AG20443 (cell line): ENCODE measurements around the gene USP22.

ENCODE experiments used
- DNase-seq: peaks from one replicate; pipeline ENCODE4 v3.0.0; 2012; ENCODE audit warnings: low spot score, mixed read lengths

The USP22 gene

DNA sequence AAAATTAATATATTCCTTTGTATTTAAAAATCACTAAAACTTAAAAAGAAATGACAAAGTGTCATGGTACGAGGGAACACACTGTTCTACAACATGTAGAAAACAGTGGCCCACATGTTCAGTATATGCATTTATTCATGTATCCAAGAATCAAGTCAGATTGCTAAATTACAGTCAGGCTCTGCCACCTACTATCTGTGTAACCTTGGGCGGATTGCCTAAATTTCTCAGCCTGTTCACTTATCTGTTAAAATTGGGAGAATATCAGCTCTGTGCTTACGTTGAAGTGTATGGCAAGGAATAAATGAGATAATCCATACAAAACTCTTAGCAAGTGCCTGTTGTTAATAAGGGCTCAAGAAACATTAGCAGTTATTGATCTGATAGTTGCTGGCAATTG is 3.4 kb upstream of the USP22 start:
- no peak for DNase-seq

DNA sequence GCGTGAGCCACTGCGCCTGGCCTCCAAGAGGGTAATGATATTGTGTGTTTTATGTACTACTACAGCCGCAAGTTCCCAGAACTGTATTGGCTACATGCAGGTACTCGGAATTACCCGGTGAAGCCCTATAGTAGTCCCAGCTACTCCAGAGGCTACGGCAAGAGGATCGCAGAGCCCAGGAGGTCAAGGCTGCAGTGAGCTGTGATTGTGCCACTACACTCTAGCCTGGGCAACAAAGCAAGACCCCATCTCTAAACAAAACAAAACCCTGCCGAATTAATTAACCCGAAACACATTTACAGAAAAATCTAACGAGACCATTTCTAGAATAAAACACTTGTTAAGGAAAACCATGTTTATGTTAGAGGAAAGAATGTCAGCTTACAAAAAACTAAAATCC is 2.2 kb upstream of the USP22 start:
- DNase-seq, result no peak

DNA sequence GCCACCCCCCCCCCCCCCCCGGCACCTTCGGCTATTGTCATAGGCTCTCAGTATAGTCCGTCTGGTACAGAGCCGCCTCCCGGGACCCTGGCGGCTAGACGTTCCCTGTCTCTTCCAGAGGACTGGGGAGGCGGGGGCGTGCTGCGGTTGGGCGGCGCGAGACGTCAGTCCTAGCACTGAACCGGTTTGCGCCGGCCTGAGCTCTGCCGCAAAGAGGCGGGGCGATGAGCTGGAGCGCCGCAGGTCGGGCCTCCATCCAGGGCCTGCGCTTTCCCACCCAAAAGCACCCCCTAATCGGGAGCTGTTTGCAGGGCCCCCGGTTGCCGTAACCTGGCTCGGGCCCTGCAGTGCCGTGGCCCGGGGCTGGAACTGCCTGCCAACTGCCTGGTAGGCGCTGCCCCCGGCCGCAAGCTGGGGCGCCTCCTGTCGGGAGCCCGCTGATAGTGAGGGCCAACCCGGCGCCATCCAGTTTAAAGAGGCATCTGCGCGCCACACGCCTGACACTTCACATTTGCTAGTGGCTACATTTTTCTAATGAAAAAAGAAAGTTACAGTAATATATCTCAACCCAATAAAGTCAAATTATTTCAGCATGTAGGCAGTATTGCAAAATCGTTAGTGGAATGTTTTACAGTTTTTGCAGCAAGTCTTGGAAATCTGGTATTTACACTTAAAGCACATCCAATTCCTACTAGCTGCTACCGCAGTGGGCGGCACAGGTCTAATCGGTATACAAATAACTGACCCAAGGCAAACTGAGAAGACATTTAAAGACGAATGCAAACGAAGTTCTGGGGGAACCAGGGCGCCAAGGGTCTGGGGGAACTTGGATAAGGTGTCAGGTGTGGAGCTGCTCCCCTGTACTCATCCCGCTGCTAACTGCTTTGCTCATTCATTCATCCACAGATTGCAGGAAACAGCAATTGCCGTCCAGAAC is 753 bp upstream of the USP22 start:
- DNase-seq, result peak; percentile 95

DNA sequence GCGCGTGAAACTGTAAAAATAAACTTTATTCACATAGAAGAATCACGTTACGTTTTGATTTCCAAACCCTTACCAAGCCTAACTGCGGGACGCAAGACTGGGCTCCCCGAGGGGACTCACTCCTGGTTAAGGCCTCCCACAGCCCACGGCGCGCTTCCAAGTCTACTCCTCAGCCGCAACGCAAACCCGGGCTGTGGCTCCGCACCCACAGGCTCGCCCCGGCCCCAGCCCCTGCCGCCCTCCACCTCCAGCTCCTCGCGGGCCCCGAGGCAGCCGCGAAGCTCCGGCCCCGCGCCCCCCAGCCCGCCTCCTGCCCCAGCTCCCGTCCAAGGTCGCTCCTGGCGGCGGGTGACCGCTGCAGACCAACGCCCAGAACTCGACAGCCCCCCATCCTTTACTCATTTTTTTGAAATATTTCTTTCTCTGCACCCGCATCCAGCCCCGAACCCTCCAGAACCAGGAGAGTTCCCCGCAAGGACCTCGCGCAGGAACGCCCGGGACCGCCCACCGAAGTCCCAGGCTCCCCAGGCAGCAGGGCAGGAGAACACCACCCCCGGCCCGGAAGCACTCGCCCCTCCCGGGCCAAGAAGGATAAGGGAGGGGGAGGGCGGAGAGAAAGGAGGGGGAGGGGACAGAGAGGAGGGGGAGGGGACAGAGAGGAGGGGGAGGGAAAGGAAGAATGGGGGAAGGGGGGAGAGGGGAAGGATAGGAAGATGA is 912 bp downstream of the USP22 start:
- DNase-seq, result peak; percentile 76

DNA sequence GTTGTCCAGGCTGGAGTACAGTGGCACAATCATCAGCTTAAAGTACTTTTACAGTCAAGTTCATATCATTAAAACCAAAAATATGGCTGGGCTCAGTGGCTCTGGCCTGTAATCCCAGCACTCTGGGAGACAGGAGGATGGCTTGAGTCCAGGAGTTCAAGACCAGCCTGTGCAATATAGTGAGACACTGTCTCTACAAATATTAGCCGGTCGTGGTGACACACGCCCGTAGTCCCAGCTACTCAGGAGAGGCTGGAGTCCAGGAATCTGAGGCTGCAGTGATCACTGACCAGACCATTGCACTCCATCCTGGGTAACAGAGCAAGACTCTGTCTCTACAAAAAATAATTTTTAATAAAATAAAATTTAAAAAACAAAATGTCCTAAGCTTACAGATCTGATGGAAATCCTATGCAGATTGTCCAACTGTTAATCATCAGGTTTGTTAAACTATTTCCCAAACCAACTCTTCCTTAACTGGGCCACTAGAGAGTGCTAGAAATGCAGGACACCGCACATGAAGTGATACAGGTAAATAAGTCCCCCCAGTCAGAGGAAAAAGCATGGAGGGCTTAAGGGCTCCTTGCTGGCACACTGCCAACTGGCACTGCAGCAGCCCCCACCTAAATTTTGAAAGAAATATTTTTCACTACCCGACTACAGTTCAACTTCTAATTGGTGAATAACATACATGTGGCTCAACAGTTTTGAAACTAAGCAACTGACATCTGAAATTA is 2.8 kb downstream of the USP22 start:
- DNase-seq, result peak; percentile 31

DNA sequence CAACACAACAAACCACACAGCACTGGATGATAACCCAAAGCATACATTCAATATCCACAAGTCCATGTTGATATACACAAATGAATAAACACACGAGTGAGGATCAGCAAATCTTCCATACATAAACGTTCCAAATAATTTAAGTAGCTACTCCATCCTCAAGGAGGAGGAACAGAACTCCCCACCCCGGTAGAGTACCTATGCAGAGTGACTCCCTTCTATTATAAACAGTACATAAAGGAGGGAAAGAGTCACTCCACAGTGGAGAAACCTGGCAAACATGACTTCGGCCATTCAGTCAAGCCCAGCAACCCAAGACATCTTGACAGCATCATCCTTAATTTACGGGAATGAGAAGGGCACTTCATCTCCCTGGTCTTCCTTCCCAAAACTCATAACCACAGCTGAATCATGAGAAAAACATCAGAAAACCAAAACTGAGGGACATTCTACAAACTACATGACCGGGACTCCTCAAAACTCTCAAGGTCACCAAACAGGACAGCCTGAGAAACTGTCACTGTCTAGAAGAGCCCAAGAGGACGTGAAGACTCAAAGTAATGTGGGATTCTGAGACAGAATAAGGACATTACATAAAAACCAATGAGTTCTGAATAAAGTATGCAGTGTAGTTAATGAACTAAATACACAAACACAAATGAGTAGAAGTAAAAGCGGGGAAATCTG is 5.6 kb downstream of the USP22 start:
- no peak for DNase-seq

DNA sequence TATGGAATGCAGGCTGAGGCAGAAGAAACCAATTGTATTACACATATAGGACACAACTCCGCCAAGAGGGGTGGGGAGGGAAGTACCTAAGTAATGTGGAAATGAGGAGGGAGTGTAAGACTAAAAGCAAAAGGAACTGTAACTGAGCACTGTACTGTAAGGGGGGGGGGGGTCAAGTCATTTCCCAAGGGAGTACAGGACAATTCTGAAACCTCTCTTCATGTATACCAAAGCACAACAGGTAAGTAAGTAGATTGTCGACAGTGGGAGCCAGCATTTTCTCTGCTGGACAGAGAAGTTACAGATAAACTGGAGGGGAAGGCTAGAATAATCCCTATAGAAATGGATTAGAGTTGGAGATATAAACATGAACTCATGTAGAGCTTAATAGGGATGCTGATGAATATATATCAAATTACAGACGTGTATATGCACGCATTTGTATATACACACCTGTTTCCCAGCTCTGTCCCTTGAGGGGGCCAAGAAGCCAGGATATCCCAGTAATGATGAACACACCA is 6.4 kb downstream of the USP22 start:
- no peak for DNase-seq

DNA sequence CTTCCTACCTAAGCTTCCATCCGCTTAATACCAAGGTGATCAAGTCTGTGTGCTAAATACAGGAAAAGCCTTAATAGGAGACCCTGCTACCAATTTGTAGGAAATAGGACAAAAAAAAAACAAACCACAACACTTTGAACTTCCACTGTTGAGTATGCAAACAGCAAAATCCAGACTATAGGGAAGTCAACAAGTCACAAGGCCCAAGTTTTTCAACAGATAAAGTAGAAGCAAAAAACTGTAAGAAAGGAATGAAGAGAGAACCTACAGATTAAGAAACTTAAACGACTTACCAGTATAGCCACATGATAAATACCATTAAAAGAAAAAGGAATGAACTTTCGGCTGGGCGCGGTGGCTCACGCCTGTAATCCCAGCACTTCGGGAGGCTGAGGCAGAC is 7.4 kb downstream of the USP22 start:
- DNase-seq, result no peak

DNA sequence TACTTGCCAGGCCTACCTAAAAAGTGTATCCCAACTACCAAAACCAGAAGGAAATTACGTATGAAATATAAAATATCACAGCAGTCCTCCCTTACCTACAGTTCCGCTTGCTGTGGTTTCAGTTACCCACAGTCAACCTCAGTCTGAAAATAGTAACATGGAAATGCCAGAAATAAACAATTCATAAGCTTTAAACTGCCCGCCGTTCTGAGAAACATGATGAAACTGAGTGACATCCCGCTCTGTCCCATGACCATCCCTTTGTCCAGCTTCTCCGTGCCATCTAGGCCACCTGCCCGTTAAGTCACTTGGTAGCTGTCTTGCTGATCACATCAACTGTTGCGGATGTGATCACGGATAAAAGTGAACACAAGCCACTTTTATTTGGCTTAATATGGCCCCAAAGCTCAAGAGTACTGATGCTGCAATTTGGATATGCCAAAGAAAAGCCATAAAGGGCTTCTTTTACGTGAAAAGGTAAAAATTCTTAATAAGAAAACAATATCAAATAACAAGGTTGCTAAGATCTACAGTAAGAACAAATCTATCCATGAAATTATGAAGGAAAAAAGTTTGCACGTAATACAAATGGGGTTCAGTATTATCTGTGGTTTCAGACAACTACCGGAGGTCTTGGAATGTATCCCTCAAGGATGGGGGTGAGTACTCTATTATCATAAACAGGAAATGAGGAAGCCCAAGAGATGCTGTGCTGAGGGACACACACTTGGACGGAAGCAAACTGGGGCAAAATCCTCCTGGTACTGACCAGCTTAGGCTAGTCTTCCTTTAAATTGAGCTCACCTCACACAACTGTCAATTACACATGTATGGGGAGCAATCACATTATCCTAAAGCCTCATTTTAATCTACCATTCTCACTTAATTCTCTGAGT is 8.2 kb downstream of the USP22 start:
- no peak for DNase-seq

DNA sequence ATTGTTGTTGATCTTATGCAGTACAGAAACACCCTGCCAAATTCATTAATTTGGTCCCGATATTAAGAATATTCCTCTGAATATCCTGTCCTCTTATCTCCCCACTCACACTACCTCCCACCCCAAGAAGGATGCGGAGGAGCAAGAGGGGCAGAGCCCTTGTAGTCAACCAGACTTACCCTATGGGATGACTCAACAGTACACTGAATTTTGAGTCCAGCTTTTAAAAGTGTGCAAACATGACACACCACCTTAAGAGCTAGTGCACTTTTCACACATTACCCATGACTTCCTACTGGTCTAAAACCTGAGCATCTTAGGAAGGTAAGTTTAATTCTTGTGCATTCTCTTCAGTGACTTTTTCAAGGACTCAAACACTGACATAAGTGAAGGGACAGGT is 9.5 kb downstream of the USP22 start:
- DNase-seq, result no peak

DNA sequence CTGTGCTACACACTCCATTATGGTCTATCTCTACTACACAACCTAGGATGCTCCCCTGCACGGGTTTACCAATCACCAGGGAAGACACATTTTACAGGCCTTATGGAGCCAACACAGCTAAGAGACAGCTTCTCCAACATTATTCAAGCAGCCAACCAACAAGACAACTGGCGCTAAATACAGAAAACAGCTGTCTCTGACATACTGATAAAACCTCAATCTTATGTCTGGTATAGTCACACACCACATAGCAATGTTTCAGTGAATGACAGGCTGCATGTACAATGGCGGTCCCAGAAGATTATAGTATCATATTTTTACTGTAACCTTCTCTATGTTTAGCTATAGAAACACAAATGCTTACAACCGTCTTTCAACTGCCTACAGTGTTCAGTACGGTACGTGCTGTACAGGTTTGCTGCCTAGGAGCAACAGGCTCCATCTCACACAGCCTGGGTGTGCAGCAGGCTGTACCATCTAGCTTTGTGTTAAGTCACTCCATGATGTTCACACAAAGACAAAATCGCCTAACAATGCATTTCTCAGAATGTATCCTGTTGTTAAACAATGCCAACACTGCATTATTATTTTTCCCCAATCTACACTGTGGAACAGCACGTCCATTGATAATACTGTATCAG is 10.9 kb downstream of the USP22 start:
- no peak for DNase-seq

DNA sequence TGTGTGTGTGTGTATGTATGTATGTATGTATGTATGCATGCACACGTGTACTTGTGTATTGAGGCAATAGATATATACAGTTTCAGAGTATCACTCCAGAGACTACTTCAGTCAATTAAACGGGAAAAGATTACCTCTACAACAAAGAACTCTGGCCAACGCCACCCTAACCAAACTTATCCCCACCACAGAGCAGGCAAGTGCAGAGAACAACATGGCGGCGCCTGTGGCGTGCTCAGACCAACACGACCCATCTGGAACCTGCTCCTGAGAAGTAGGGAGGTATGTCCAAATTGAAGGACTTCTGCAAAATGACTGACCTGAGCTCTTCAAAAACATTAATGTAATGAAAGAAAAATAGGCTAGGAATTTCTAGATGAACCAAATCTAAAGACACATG is 12.4 kb downstream of the USP22 start:
- DNase-seq, result no peak

DNA sequence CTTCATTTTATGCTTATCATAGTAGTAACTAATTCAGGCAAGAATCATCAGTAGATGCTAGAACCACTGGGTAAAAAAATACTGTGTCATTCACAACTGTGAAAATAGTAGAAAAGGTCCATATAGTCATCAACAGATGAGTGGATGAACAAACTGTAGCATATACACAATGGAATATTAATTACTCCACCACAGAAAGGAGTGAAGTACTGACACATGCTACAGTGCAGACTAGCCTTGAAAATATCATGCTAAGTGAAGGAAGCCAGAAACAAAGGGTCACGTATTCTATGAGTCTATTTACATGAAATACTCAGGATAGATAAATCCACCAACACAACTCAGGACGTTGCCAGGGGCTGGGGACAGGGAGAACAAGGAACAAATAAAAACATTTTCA is 13.3 kb downstream of the USP22 start:
- DNase-seq, result no peak

DNA sequence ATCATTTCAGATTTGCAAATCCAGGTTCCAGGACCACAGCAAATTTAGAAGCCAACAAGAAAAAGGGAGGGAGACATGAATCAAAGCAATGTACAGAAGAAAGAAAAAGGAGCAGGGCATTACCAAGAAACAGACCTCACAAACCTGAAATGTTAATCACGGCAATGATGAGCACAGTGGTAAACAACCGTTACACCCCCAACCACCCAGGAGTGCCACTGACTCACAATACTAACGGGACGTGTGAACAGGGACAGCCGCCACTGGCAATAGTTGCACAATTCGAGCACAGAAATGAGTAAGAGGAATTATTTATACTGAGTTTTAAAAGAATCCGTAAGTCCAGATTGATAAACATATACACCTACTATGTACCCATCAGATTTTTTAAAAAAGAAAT is 13.8 kb downstream of the USP22 start:
- peak; percentile 86 for DNase-seq

DNA sequence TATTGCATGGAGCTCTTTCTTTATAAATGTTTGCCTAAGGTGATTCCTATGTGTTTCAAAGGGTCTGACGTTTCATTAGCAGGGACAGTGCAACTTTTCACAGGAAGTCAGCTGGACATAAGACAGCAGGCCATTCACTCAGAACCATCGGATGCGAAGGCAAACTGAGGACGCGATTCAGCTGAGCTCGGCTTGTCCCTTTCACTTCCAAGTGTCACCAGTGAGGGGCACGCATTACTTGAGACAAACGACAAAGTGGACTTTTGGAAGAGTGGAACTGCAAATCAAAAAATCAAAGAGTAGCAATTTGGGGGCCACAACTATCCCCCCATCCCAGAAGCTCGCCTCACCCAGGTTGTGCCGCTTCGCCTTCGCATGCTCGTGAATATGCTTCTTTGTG is 14.6 kb downstream of the USP22 start:
- no peak for DNase-seq

DNA sequence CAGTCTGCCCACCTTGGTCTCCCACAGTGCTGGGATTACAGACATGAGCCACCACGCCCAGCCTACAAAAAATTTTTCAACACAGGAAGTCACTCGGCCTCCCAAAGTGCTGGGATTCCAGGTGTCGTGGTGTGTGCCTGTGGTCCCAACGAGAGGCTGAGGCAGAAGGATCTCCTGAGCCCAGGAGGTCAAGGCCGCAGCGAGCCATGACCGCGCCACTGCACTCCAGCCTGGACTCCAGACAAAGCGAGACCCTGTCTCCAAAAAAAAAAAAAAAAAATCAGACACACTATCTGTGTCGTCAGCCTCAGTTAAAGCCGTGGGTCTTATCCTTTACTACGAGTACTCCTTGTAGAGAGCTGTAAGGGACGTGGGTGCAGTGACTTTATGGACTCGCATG is 15.8 kb downstream of the USP22 start:
- DNase-seq, result no peak

DNA sequence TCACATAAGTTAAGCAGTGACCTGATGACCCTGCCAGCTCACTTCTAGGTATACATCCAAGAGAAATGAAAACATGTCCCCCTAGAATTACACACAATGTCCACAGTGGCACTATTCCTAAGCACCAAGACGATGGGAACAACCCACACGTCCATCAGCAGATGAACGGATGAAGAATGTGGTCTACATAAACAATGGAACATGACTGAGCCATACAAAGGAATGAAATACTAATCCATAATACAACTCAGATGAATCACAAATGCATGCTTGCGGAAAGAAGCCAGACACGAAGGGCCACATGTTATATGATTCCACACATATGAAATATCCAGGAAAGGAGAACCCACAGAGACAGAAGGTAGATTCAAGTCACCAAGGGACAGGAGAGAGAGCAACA is 17.4 kb downstream of the USP22 start:
- DNase-seq, result no peak

DNA sequence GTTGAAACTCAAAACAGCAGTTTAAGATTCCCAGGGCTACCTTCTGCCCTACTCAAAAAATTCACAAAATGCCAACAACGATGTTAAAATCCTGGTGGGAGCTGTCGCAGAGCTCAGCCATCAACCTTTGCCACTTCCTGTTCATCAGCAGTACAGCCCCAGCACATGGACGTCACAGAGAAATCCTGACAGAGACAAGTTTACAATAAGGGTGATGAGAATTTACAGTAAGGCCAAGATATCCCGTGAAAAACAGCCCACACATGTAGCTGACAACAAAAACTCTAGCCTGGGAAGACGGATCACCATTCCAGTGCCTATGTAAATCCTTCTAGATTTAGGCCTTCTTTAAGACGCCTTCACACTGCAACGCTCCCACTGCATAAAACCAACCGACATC is 18.8 kb downstream of the USP22 start:
- DNase-seq, result no peak

DNA sequence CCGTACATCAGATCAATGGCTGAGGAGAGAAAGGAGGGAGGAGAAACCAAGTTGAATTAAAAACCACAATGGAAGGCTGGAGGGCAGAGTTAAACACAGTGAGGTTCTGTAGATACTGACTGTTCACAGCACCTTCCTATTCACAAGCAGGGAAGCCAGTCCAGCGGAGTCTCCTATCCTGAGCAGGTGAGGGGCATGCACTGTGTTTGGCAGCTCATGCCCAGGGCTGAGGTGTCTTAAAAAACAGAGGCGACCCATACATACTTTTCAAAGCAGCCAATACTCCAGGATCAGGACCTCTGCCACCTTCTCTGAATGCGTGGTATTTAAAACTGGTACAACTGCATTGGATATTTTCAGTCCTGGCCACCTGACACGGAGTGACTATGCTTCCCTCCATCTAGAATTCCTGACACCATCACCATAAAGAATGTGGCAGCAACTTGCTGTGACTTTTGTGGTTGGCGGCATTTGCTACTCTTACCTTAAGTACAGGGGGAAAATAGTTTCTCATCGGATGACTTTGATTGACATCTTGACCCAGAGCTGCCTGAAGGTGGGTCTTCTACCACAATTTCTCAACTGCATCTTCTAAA is 21.5 kb downstream of the USP22 start:
- DNase-seq, result no peak

DNA sequence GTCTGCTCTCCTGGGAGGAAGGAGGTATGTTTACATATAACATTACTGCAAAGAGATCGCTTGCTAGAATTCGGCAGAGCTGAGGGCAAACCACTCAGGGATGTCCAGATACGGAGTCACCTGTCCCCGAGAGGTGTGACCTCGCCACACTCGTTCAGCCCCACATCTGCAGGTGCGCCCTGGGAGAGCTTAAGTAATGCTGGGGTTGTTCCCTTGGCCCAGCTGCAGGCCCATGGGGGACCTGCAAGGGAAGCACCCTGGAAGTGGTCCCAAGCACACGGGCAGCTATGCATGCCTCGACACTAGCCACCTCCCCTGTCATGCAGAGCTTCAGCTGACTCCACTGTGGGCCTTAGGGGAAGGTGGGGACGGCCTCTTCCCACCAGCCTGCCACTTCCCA is 22.2 kb downstream of the USP22 start:
- no peak for DNase-seq
